ENCODE data around the gene BPIFB6.
"Not testable (repeated sequence)": the region's sequence is repeated elsewhere in the genome, so short reads cannot be mapped to it uniquely, and the experiment has no call there.

BPIFB6 gene

DNA sequence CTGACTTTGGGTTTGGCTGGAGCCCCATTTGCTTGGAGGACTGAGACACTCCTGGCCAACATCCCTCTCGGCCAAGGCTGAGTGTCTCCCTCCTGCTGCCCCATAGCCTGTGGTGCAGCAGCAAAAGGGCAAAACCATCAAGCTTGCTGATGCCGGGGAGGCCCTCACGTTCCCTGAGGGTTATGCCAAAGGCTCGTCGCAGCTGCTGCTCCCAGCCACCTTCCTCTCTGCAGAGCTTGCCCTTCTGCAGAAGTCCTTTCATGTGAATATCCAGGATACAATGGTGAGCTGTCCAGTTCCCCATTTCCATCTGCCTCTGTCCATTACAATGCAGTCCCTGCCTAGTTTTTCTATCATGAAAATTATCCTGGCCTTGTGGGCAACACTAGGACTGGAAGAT lies 6.0 kb downstream of the BPIFB6 start:
- DNase-seq (ENCODE audit: low read depth, low spot score), result no peak
- Histone ChIP-seq H3K36me3 (ENCODE audit: insufficient read depth, insufficient read length, low read length) (no peaks in the 10 kb centered on the region), H3K9me3 (ENCODE audit: insufficient read depth, low read length) (no peaks in the 10 kb centered on the region), H3K27me3 (ENCODE audit: insufficient read depth, insufficient read length) (no peaks in the 10 kb centered on the region), H3K4me3 (ENCODE audit: insufficient read length, low read depth) (no peak overlapping the region), H3K9ac (ENCODE audit: insufficient read length, low read depth) (no peak overlapping the region), H3K4me1 (ENCODE audit: insufficient read depth, insufficient read length) (no peaks in the 10 kb centered on the region)
- TF ChIP-seq YY1 (IDR thresholded peaks at IDR 0.05; ENCODE audit: insufficient read depth, insufficient read length), result no peak

DNA sequence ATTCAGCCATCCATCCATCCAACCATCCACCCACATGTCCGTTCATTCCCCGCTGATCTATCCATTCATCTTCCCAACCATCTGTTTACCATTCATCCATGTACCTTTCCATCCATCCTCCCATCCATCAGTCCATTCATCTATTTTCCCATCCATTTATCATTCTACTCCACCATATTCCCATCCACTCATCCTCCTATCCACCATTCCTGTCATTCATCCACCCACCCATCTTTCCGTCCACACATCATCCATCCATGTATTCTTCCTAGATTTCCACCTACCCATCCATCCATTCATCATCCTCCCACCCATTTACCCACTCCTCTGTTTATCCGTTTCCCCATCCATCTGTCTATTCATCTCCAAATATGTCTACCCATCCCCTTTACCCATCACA lies 6.8 kb downstream of the BPIFB6 start:
- Histone ChIP-seq H3K27me3 (ENCODE audit: insufficient read depth, insufficient read length) (no peaks in the 10 kb centered on the region), H3K9ac (ENCODE audit: insufficient read length, low read depth) (no peak overlapping the region), H3K9me3 (ENCODE audit: insufficient read depth, low read length) (no peaks in the 10 kb centered on the region), H3K4me1 (ENCODE audit: insufficient read depth, insufficient read length) (no peaks in the 10 kb centered on the region), H3K4me3 (ENCODE audit: insufficient read length, low read depth) (no peak overlapping the region), H3K36me3 (ENCODE audit: insufficient read depth, insufficient read length, low read length) (no peaks in the 10 kb centered on the region)
- no peak for TF ChIP-seq YY1 (IDR thresholded peaks at IDR 0.05; ENCODE audit: insufficient read depth, insufficient read length)
- no peak for DNase-seq (ENCODE audit: low read depth, low spot score)

DNA sequence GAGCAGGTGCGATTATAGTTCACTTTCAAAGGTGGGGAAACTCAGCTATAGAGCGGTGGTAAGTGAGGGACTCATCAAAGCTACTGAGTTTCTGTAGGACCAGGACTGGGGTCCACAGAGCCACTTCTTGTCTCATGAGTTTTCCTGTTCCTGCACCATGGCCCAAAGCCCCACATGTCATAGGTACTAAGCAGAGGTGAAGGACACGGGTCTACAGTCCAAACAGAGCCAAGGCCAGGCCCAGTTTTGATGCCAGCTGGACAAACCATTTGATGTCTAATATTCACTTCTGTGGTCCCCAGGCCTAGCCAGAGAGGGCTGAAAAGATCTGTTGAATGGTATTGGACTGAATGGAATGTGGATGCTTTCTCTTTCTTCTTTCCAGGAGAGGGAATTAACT lies 11.0 kb downstream of the BPIFB6 start:
- H3K36me3 ChIP-seq (ENCODE audit: insufficient read depth, insufficient read length, low read length), result no peaks in the 10 kb centered on the region
- TF ChIP-seq ZNF274 (IDR thresholded peaks at IDR 0.05; ENCODE audit: low read depth, low read length), result no peak
- no peak for TF ChIP-seq SUZ12 (IDR thresholded peaks at IDR 0.05; ENCODE audit: extremely low read depth, insufficient read depth, insufficient read length)
- no peak for TF ChIP-seq YY1 (IDR thresholded peaks at IDR 0.05; ENCODE audit: insufficient read depth, insufficient read length)
- no peaks in the 10 kb centered on the region for H3K4me1 ChIP-seq (ENCODE audit: insufficient read depth, insufficient read length)
- peaks cover 25% of the 10 kb centered on the region; the same call in 1 of the 2 replicates for H3K9me3 ChIP-seq (ENCODE audit: insufficient read depth, low read length)
- no peaks in the 10 kb centered on the region for H3K27me3 ChIP-seq (ENCODE audit: insufficient read depth, insufficient read length)
- no peak overlapping the region for H3K4me3 ChIP-seq (ENCODE audit: insufficient read length, low read depth)
- no peak for DNase-seq (ENCODE audit: low read depth, low spot score)
- H3K9ac ChIP-seq (ENCODE audit: insufficient read length, low read depth), result no peak overlapping the region

DNA sequence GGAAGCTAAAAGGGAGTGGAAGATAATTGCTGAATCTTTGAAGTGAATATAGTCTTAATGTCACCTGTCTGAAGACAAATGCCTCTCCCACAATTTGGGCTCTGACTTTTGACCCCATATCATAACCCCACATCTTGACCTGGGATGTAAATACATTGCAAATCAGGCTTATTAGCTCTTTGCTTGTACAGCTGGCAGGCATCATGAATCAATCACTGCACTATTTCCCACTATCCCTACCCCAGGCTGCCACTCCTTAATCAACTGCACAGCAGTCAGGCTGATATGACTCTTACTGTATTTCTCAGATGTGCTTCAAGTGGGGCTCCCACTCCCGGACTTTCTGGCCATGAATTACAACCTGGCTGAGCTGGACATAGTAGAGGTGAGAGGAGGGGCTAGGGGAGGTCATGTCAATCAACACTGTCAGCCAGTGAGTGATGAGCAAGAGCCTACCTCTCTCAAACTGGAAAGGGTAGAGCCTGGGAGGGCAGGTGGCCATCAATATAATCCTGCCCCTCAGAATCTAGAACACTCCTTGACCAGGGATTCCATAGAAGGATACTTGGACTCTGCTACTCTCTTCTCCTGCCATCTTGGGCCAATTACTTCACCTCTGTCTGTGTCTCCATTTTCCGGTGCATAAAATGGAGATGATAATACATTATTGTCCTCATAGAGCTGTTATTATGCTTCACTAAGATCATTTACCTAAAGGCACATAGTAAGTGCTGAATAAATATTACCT lies 11.7 kb downstream of the BPIFB6 start:
- TF ChIP-seq YY1 (IDR thresholded peaks at IDR 0.05; ENCODE audit: insufficient read depth, insufficient read length), result no peak
- TF ChIP-seq SUZ12 (IDR thresholded peaks at IDR 0.05; ENCODE audit: extremely low read depth, insufficient read depth, insufficient read length), result no peak
- no peak for TF ChIP-seq ZNF274 (IDR thresholded peaks at IDR 0.05; ENCODE audit: low read depth, low read length)
- H3K36me3 ChIP-seq (ENCODE audit: insufficient read depth, insufficient read length, low read length), result no peaks in the 10 kb centered on the region
- H3K4me1 ChIP-seq (ENCODE audit: insufficient read depth, insufficient read length), result no peaks in the 10 kb centered on the region
- peaks cover 25% of the 10 kb centered on the region; the same call in 1 of the 2 replicates for H3K9me3 ChIP-seq (ENCODE audit: insufficient read depth, low read length)
- H3K4me3 ChIP-seq (ENCODE audit: insufficient read length, low read depth), result no peak overlapping the region
- no peak for DNase-seq (ENCODE audit: low read depth, low spot score)
- no peaks in the 10 kb centered on the region for H3K27me3 ChIP-seq (ENCODE audit: insufficient read depth, insufficient read length)
- no peak overlapping the region for H3K9ac ChIP-seq (ENCODE audit: insufficient read length, low read depth)

DNA sequence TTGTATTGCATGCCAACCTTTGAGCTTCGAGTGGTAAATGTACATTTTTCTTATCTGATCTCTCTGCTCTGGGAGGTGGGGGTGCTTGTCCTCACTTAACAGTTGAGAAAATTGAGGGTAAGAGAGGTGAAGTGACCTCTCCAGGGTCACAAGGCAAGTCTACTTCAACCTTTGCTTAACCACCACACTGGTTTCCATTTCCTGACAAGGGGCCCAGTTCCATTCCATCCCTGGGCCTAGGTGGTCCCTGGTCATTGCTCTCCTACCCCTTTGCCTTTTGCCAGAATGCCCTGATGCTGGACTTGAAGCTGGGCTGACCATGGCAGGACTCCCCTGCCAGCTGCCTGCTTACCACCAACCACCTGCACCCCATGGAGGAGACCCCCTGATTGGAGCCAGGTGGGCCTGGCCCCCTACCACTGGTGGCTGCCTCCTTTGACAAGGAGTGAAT lies 12.3 kb downstream of the BPIFB6 start:
- DNase-seq (ENCODE audit: low read depth, low spot score), result no peak
- TF ChIP-seq SUZ12 (IDR thresholded peaks at IDR 0.05; ENCODE audit: extremely low read depth, insufficient read depth, insufficient read length) (no peak), ZNF274 (IDR thresholded peaks at IDR 0.05; ENCODE audit: low read depth, low read length) (no peak), YY1 (IDR thresholded peaks at IDR 0.05; ENCODE audit: insufficient read depth, insufficient read length) (no peak)
- H3K9me3 ChIP-seq (ENCODE audit: insufficient read depth, low read length), result peaks cover 25% of the 10 kb centered on the region; the same call in 1 of the 2 replicates
- no peak overlapping the region for H3K4me3 ChIP-seq (ENCODE audit: insufficient read length, low read depth)
- no peaks in the 10 kb centered on the region for H3K27me3 ChIP-seq (ENCODE audit: insufficient read depth, insufficient read length)
- no peaks in the 10 kb centered on the region for H3K4me1 ChIP-seq (ENCODE audit: insufficient read depth, insufficient read length)
- no peaks in the 10 kb centered on the region for H3K36me3 ChIP-seq (ENCODE audit: insufficient read depth, insufficient read length, low read length)
- no peak overlapping the region for H3K9ac ChIP-seq (ENCODE audit: insufficient read length, low read depth)

DNA sequence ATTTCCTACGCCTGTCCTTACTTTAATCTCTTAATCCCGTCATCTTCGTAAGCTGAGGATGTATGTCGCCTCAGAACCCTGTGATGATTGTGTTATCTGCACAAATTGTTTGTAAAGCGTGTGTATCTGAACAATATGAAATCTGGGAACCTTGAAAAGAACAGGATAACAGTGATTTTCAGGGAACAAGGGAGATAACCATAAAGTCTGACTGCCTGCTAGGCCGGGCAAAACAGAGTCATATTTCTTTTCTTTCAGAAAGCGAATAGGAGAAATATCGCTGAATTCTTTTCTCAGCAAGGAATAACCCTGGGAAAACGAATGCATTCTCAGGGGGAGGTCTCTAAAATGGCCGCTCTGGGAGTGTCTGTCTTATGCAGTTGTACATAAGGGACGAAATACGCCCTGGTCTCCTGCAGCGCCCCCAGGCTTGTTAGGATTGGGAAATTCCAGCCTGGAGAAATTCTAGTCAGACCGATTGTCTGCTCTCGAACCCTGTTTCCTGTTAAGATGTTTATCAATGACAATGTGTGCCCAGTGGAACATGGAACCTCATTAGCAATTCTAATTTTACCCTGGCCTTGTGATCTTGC lies 13.8 kb downstream of the BPIFB6 start:
- peaks cover 25% of the 10 kb centered on the region; the same call in 1 of the 2 replicates for H3K9me3 ChIP-seq (ENCODE audit: insufficient read depth, low read length)
- not testable (repeated sequence) for H3K4me3 ChIP-seq (ENCODE audit: insufficient read length, low read depth); H3K9ac ChIP-seq (ENCODE audit: insufficient read length, low read depth); DNase-seq (ENCODE audit: low read depth, low spot score); H3K4me1 ChIP-seq (ENCODE audit: insufficient read depth, insufficient read length); H3K27me3 ChIP-seq (ENCODE audit: insufficient read depth, insufficient read length); H3K36me3 ChIP-seq (ENCODE audit: insufficient read depth, insufficient read length, low read length)

DNA sequence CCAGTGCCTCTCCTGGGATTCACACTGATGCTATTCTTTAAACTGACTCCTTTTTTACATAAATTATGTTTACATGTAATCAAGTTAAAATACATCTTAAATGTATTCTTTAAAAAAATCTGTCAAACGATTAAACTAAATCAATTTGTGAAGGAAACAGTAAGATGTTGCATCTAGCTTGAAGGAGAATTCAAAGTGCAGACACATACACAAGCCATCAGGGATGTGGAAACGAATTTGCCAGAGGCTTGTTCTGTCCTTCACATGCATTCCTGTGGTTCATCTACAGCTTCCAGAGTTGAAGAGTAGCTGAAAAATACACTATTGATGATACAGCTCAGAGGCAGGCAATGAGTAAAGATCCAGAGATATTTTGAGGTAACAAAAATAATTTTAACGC lies 15.0 kb downstream of the BPIFB6 start:
- no peak for DNase-seq (ENCODE audit: low read depth, low spot score)
- H3K36me3 ChIP-seq (ENCODE audit: insufficient read depth, insufficient read length, low read length), result no peaks in the 10 kb centered on the region
- peaks cover 25% of the 10 kb centered on the region; the same call in 1 of the 2 replicates for H3K9me3 ChIP-seq (ENCODE audit: insufficient read depth, low read length)
- H3K9ac ChIP-seq (ENCODE audit: insufficient read length, low read depth), result no peak overlapping the region
- no peak overlapping the region for H3K4me3 ChIP-seq (ENCODE audit: insufficient read length, low read depth)
- TF ChIP-seq YY1 (IDR thresholded peaks at IDR 0.05; ENCODE audit: insufficient read depth, insufficient read length) (no peak), SUZ12 (IDR thresholded peaks at IDR 0.05; ENCODE audit: extremely low read depth, insufficient read depth, insufficient read length) (no peak), ZNF274 (IDR thresholded peaks at IDR 0.05; ENCODE audit: low read depth, low read length) (no peak)
- no peaks in the 10 kb centered on the region for H3K27me3 ChIP-seq (ENCODE audit: insufficient read depth, insufficient read length)
- no peaks in the 10 kb centered on the region for H3K4me1 ChIP-seq (ENCODE audit: insufficient read depth, insufficient read length)

All from NT2/D1 (cell line).